Stimulated activated CD8-positive, alpha-beta memory T cell treated with anti-CD3 and anti-CD28 coated beads, Interleukin-15, amount 100 ng/mL, for 24 hours (primary cell): ENCODE data around the gene PROM2.
"Not testable (repeated sequence)": the region's sequence is repeated elsewhere in the genome, so short reads cannot be mapped to it uniquely, and the experiment has no call there.

ENCODE experiments used
- DNase-seq: peaks from one replicate; pipeline ENCODE4 v3.0.0-alpha.2; 2020; ENCODE audit warnings: low read depth

PROM2 gene

DNA sequence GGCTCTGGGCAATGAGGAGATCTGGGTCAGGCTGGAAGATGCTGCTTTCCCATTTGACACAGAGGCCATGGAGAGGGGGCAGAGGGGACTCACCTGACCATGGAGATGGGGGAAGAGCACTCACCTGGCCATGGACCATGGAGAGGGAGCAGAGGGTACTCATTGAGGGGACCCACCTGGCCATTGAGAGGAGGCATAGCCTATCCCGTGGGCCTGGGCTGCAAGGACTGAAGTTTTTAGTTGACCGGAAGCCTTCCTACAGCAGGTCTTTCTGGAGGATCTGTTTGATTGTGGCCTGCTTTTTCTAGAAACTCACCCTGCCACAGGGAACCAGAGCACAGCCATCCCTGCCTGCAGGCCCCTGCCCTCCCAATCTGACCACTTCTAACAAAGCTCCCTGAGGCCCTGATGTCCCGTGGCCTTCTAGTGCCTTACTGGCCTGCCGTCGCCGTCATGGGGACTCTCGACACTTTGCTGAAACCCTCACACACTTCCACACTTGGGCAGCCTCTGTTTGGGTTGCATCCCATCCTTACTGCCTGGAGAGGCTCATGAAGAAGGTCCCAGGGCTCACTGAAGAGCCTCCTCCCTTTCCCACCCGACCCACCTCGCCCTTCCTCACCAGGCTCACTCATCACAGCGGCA lies 5.1 kb upstream of the PROM2 start:
- DNase-seq = no peak

DNA sequence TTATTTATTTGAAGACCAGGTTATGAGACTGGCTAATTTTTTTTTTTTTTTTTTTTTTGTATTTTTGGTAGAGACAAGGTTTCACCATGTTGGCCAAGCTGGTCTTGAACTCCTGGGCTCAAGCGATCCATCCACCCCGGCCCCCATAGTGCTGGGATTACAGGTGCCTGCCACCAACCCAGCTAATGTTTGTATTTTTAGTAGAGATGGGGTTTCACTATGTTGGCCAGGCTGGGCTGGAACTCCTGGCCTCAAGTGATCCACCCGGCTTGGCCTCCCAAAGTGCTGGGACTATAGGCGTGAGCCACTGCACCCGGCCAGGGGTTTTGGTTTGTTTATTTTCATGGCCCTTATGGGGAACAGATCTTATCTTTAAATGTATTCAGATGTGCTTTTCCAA lies 4.5 kb upstream of the PROM2 start:
- DNase-seq = not testable (repeated sequence)

DNA sequence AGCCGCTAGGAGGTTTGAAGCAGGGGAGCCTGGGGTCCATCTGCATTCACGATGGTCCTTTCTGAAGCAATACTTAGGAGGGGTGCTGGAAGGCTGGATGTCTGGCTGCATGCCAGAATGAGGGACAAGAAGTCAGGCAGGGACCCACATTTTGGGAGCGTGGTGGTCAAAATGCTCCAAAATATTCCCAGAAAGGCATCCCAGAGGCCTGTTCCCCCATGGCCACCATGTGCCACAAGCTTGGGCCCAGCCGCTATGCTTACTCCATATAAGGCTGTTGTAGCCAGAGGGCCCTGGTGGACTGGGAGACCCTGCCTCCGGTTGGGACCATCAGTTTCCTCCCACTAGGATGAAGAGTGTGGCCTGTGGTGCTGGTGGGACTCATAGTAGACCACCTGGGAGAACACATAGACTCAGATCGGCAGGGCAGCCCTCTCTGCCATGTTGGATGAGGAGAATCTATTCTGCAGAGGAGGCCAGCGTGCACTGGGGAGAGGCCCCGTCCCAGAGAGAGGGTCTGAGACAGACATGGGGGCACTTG lies 3.6 kb upstream of the PROM2 start:
- DNase-seq = no peak

DNA sequence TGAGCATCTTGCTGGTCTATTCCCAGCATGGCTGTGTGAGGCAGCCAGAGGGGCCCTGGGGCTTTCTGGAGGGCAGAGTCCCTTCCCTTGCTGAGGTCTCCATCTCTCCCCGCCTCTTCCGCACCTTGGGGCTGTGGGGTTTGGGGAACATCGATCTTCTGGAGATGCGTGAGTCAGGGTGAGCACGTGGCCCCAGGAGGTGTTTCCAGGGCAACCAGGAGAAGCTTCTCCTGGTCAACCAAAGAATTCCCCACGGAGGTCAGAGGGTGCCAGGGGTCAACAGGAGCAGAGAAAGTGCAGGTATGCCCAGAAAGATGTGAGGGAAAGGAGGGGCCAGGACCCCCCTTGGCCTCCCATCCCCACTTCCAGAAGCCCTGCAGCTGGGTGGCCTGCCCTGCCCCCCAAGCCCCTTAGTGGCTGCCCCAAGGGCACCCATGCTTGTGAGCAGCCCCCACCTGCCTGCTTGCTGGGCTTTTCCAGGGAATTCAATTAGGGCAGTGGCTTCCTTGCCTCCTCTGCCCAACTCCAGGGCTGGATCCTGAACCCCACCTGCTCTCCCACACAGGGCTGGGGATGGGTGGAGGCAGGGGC lies 2.8 kb upstream of the PROM2 start:
- DNase-seq = no peak

- no peak for DNase-seq
Measured at GRCh38 chr2:95272299-95272751, 1.9 kb upstream of the PROM2 start.

- no peak for DNase-seq
Measured at GRCh38 chr2:95272781-95273180, 1.5 kb upstream of the PROM2 start.

GRCh38 chr2:95273566-95274290 lies 521 bp upstream of the PROM2 start:
- DNase-seq = no peak

DNA sequence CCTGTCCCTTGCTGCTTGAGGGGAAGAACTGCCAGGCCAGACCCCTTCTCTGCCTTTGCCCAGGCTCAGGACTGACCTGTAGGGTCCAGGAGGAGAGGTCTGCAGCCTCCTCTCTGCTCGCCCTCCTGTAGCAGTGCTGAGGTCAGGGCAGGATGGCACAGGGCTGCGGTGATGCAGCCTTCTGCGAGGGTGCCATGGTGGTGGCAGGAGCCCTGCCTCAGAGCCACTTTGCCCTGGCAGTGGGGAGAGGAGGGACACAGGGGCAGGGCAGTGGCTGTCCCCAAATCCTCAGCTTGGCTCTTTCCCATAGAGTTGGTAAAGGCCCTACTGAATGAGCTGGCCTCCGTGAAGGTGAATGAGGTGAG lies 884 bp downstream of the PROM2 start:
- DNase-seq = no peak

DNA sequence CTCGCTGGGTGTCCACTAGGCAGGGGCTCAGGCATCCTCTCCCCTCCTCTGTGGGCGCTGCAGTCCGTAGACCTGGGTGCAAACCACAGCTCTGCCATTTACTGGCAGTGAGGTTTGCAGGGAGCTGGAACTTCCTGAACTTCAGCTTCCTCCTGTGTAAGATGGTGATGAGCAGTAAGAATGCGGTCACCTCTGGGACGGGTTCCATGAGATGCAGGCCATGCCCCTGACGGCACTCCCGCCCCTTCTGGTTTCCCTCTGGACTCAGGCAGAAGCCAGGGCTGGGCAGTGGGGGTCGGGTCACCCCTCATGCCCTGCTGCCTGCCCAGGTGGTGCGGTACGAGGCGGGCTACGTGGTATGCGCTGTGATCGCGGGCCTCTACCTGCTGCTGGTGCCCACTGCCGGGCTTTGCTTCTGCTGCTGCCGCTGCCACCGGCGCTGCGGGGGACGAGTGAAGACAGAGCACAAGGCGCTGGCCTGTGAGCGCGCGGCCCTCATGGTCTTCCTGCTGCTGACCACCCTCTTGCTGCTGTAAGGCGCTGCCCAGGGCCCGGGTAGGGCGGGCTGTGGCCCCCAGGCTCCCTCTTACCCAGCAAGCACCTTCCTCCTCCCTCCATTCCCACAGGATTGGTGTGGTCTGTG lies 1.5 kb downstream of the PROM2 start:
- no peak for DNase-seq

GRCh38 chr2:95276244-95276887 lies 2.1 kb downstream of the PROM2 start:
- no peak for DNase-seq

DNA sequence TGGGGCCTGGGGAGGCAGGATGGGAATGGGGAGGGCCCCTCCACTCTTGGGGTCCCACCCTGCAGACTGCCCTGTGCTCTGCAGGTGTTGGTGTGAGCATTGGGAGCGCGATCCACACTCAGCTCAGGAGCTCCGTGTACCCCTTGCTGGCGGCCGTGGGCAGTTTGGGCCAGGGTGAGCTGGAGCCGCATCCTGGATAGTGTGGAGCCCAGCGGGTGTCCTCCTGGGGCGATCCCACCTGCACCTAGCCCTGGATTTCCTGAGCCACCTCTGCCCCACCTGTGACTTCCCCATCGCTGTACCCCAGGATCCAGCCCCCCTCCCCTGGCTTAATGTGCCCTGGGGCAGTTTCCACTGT lies 2.6 kb downstream of the PROM2 start:
- DNase-seq = no peak

GRCh38 chr2:95277246-95277906 lies 3.1 kb downstream of the PROM2 start:
- no peak for DNase-seq

DNA sequence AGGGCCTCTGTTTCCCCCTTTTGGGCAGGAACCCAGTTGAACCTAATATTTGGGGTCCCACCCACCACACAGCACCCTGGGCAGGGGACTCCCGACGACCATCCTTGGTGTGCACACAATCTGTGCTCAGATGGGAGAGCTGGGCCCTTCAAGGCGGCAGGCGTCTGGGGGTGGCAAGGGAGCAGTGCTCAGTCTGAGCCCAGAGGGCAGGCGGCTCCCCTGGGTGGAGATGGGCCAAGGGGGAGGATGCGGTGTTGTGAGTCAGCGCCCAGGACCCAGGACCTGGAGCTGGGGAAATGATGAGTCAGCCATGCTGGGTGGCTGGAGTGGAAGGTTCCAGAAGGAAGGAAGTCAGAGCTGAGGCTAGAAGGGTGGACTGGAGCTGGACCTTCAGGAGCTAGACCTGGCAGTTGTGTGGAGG lies 3.8 kb downstream of the PROM2 start:
- DNase-seq = no peak

DNA sequence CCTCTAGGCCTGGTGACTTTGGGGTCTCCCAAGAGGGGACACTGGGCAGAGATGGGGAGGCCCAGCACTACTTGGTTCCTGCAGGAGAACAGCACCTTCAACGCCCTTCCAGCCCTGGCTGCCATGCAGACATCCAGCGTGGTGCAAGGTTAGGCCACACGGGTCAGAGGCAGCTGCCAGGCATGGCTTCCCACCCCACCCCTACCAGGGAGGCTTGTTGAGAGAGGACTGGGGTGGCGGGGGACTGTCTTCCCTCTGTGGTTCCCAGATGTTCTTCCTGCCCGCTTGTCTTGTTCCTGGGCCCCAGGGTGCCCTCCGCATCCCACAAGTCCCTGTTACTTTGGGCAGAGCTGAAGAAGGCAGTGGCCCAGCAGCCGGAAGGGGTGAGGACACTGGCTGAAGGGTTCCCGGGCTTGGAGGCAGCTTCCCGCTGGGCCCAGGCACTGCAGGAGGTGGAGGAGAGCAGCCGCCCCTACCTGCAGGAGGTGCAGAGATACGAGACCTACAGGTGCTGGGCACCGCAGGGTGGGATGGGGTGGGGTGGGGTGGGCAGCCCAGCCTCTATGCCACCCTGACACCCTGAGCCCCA lies 4.5 kb downstream of the PROM2 start:
- DNase-seq = no peak

DNA sequence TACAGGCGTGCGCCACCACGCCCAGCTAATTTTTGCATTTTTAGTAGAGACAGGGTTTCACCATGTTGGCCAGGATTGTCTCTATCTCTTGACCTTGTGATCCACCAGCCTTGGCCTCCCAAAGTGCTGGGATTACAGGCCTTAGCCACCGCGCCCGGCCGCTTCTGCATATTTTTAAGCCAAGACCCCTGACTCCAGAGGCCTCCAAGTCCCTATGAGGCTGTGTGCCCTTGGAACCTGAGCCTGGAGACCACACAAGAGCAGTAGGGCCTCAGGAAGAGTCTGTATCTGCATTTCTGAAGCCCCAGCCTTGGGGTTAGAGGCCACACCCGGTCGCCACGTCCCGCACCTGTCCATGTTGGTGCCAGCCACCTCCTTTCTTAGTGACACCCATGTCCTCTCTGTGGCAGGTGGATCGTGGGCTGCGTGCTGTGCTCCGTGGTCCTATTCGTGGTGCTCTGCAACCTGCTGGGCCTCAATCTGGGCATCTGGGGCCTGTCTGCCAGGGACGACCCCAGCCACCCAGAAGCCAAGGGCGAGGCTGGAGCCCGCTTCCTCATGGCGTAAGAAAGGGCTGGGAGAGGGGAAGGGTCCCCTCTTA lies 5.3 kb downstream of the PROM2 start:
- no peak for DNase-seq

GRCh38 chr2:95281071-95281470 lies 6.8 kb downstream of the PROM2 start:
- no peak for DNase-seq

DNA sequence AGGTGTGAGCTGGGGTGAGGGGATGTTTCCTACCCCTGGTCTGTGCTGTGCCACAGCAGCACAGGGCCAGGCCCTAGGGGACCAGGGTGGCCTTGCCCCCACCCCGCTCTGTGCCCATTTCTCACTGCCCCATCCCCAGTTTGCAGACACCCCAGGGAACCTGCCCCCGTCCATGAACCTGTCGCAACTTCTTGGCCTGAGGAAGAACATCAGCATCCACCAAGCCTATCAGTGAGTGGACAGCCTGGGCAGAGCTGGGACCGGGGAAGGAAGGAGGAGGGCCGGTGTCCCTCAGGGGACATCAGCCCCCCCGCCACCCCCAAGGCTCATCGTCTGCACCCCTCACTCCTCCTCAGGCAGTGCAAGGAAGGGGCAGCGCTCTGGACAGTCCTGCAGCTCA lies 7.5 kb downstream of the PROM2 start:
- no peak for DNase-seq

DNA sequence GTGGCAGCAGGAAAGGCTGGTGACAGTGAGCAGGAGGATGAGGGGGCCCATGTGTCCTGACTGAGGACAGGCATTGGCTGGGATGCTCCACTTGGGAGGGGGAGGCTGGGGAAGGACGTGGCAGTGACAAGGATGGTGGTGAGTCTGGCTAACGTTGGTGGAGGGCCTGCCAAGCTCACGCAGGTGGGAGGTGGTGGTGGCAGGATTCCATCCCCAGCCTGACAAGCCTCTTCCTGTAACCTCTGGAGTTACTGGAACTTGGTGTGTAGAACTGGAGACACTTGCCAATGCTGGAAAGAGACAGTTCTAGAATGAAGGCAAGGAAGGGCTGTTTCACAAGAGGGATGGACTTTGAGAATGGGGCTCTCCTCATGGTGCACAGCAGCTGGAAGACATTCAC lies 8.2 kb downstream of the PROM2 start:
- no peak for DNase-seq

DNA sequence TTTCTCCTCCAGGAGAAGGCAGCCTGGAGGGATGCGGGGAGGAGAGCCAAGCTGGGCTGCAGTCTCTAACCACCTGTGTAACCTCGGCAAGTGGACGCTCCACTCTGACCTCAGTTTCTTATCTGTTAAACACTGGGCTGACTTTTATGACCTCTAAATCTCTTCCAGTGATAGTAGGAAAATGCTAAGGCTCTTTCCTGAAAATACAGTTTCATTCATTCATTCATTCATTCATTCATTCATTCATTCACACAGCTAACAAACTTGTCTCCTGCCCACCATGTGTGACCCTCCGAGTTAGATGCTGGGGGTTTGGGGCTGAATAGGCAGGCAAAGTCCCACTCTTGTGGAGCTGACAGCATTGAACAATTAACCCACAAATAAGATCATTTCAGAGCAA lies 9.3 kb downstream of the PROM2 start:
- DNase-seq = no peak

- DNase-seq = no peak
Measured at GRCh38 chr2:95284886-95285541, 10.8 kb downstream of the PROM2 start.
